HepG2 (cell line): ENCODE data around the gene MXRA7. TPM values are rescaled to one million over a fixed set of nuclear protein-coding genes. Genes with fewer than 3 reads are reported as not detected.

Source experiments
- ARNT ChIP-seq: fragments of 450-650 bp; IDR thresholded peaks from 2 replicates; pipeline ENCODE4 v1.6.1; 2017
- ASH2L ChIP-seq: fragments of 300-600, 200-600 bp; sonication (generic); IDR thresholded peaks from 2 replicates; pipeline ENCODE4 v1.7.0; 2017; ENCODE audit warnings: low read depth, mild to moderate bottlenecking, moderate library complexity, mixed read lengths, low read length; ENCODE audit not compliant: insufficient read length
- CREB1 ChIP-seq, 2 experiments: fragments of 450-650 bp in 1 of 2; IDR thresholded peaks; 2 replicates each; pipeline ENCODE4 v1.6.1; 2016 to 2017; ENCODE audit warnings: control low read depth in 1 of 2, mild to moderate bottlenecking in 1 of 2, missing compliant biosample characterization in 1 of 2, missing genetic modification characterization in 1 of 2
- FOXJ3 ChIP-seq: sonication (generic); formaldehyde crosslinking; IDR thresholded peaks from 2 replicates; pipeline ENCODE4 v1.4.0; 2020; ENCODE audit warnings: missing genetic modification reagents, mild to moderate bottlenecking, borderline replicate concordance
- GFI1 ChIP-seq: sonication (generic); formaldehyde crosslinking; IDR thresholded peaks from 2 replicates; pipeline ENCODE4 v1.5.0; 2020; ENCODE audit warnings: missing genetic modification reagents, mild to moderate bottlenecking, borderline replicate concordance
- HHEX ChIP-seq: IDR thresholded peaks from 2 replicates; pipeline ENCODE4 v1.6.1; 2016; ENCODE audit warnings: control low read depth
- JDP2 ChIP-seq: sonication (generic); formaldehyde crosslinking; IDR thresholded peaks from 2 replicates; pipeline ENCODE4 v1.8.1; 2022; ENCODE audit warnings: missing genetic modification reagents, borderline replicate concordance
- MTA1 ChIP-seq: sonication (generic); formaldehyde crosslinking; IDR thresholded peaks from 2 replicates; pipeline ENCODE4 v1.4.0; 2020; ENCODE audit warnings: missing genetic modification reagents, mild to moderate bottlenecking, borderline replicate concordance
- MYC ChIP-seq: sonication (generic); formaldehyde crosslinking; IDR thresholded peaks from 2 replicates; pipeline ENCODE4 v1.9.0; 2021; ENCODE audit warnings: missing genetic modification reagents, borderline replicate concordance
- NFE2L1 ChIP-seq: sonication (generic); formaldehyde crosslinking; IDR thresholded peaks from 2 replicates; pipeline ENCODE4 v1.4.0; 2020; ENCODE audit warnings: missing genetic modification reagents, mild to moderate bottlenecking, borderline replicate concordance
- ONECUT2 ChIP-seq: sonication (generic); formaldehyde crosslinking; IDR thresholded peaks from 2 replicates; pipeline ENCODE4 v1.4.0; 2020; ENCODE audit warnings: missing genetic modification reagents
- PHF20 ChIP-seq: sonication (generic); formaldehyde crosslinking; IDR thresholded peaks from 2 replicates; pipeline ENCODE4 v1.5.0; 2020; ENCODE audit warnings: mild to moderate bottlenecking, missing genetic modification reagents
- POLR2AphosphoS2 ChIP-seq: IDR thresholded peaks from 2 replicates; pipeline ENCODE4 v1.6.1; 2011; ENCODE audit warnings: low read depth, low read length, improper control_type of control experiment
- SMAD9 ChIP-seq: sonication (generic); formaldehyde crosslinking; IDR thresholded peaks from 2 replicates; pipeline ENCODE4 v1.5.1; 2020; ENCODE audit warnings: mild to moderate bottlenecking, missing genetic modification reagents
- XRCC5 ChIP-seq: fragments of 200-400 bp; formaldehyde crosslinking; optimal IDR thresholded peaks from 2 replicates; pipeline ENCODE3; 2017; ENCODE audit warnings: mild to moderate bottlenecking, low read length
- ZC3H4 ChIP-seq: sonication (generic); formaldehyde crosslinking; IDR thresholded peaks from 2 replicates; pipeline ENCODE4 v1.4.0; 2020; ENCODE audit warnings: missing genetic modification reagents, borderline replicate concordance
- ZFP36L1 ChIP-seq: sonication (generic); formaldehyde crosslinking; IDR thresholded peaks from 2 replicates; pipeline ENCODE4 v1.8.0; 2022; ENCODE audit warnings: mild to moderate bottlenecking, missing genetic modification reagents, moderate library complexity
- ZNF33B ChIP-seq: sonication (generic); formaldehyde crosslinking; IDR thresholded peaks from 2 replicates; pipeline ENCODE4 v1.5.1; 2020; ENCODE audit warnings: mild to moderate bottlenecking, missing genetic modification reagents
- ZNF430 ChIP-seq: sonication (generic); formaldehyde crosslinking; IDR thresholded peaks from 2 replicates; pipeline ENCODE4 v1.9.0; 2021; ENCODE audit warnings: mild to moderate bottlenecking, missing genetic modification reagents
- ZNF589 ChIP-seq: sonication (generic); formaldehyde crosslinking; conservative IDR thresholded peaks from 2 replicates; pipeline ENCODE4 v1.8.0; 2022; ENCODE audit warnings: mild to moderate bottlenecking, moderate library complexity, missing genetic modification reagents
- ZNF782 ChIP-seq: sonication (generic); formaldehyde crosslinking; IDR thresholded peaks from 2 replicates; pipeline ENCODE4 v1.4.0; 2020; ENCODE audit warnings: missing genetic modification reagents, mild to moderate bottlenecking, borderline replicate concordance
- ZNF883 ChIP-seq: sonication (generic); formaldehyde crosslinking; IDR thresholded peaks from 2 replicates; pipeline ENCODE4 v1.5.1; 2020; ENCODE audit warnings: mild to moderate bottlenecking, missing genetic modification reagents; ENCODE audit errors: not compliant biosample characterization
- ZNF891 ChIP-seq: sonication (generic); formaldehyde crosslinking; IDR thresholded peaks from 2 replicates; pipeline ENCODE4 v1.5.0; 2020; ENCODE audit warnings: mild to moderate bottlenecking, missing genetic modification reagents
- polyA plus RNA-seq, 8 experiments: library from polyadenylated mRNA; depleted of rRNA in 3 of 8; stranded (reverse) in 7 of 8; unstranded in 1 of 8; fragments of >200 nt; fragmentation: Illumina TruSeq in 4 of 8; extraction: Trizol in 4 of 8; gene quantifications; 2 replicates each; pipeline versions ENCODE4 v1.2.1 to v1.2.3, GENCODE V29; 2011 to 2016; ENCODE audit warnings: low read depth in 4 of 8, missing spikeins in 1 of 8, mixed read lengths in 1 of 8; ENCODE audit not compliant: insufficient read depth in 1 of 8
- total RNA-seq, 5 experiments: library from RNA; depleted of rRNA; stranded (reverse); fragments of >200 nt; fragmentation: Illumina TruSeq; extraction: Trizol; gene quantifications; 2 replicates each; pipeline ENCODE4 v1.2.3, GENCODE V29; 2016; ENCODE audit warnings: low read depth in 1 of 5
- TF ChIP-seq, protein P1 (sequence below): sonication (generic); formaldehyde crosslinking; IDR thresholded peaks from 2 replicates; pipeline ENCODE4 v1.5.1; 2020; ENCODE audit warnings: mild to moderate bottlenecking, moderate library complexity, missing genetic modification reagents
- TF ChIP-seq, protein P2 (sequence below): sonication (generic); formaldehyde crosslinking; IDR thresholded peaks from 2 replicates; pipeline ENCODE4 v1.4.0; 2020; ENCODE audit warnings: missing genetic modification reagents
- TF ChIP-seq, protein P3 (sequence below): IDR thresholded peaks from 2 replicates; pipeline ENCODE4 v1.6.1; 2012; ENCODE audit warnings: inconsistent platforms
- TF ChIP-seq, protein P4 (sequence below): IDR thresholded peaks from 2 replicates; pipeline ENCODE4 v1.6.1; 2016; ENCODE audit warnings: low read depth

The MXRA7 gene
- total and polyA plus RNA-seq, 2 of the 13 experiments (the other 11 are each of a cell fraction or from before 2014, with no cell fraction given), result 44.8 to 112 TPM

DNA sequence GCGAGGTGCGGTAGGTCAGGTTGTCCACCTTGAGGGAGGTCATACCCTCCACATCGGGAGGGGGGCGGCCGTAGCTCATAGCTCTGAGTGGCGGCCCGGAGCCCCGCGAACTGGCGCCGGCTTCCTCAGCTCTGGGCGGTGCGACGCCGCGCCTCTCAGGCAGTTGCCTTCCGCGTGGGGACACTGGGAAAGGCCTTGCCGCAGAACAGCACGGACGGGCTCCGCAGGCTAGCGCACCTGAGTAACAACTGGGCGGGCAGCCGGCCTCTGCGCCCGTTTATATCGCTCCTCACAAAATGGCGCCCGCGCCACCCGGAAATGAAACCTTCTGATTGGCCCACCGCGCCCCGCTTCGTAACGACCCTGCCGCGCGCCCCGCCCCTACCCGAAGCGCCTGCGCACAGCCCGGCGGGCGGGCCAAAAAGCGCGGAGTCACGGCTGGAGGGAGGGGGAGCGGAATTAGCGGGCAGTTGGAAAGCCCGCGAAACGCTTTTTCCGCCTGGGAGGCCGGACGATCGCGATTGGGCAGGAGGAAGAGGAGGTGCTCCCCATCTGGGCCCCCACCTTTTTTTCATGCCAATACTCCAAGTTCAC, 26.4 kb upstream of the MXRA7 start, which contains the start of gene SRSF2 (continued):
- TF ChIP-seq FOXJ3 (CRISPR knock-in tag), result peak; percentile 67; the same call in 1 of the 2 replicates
- no peak for TF ChIP-seq ARNT
- TF ChIP-seq ZNF33B, result no peak; the same call in 1 of the 2 replicates
- peak; percentile 90 for TF ChIP-seq MYC
- TF ChIP-seq, protein P1, sequence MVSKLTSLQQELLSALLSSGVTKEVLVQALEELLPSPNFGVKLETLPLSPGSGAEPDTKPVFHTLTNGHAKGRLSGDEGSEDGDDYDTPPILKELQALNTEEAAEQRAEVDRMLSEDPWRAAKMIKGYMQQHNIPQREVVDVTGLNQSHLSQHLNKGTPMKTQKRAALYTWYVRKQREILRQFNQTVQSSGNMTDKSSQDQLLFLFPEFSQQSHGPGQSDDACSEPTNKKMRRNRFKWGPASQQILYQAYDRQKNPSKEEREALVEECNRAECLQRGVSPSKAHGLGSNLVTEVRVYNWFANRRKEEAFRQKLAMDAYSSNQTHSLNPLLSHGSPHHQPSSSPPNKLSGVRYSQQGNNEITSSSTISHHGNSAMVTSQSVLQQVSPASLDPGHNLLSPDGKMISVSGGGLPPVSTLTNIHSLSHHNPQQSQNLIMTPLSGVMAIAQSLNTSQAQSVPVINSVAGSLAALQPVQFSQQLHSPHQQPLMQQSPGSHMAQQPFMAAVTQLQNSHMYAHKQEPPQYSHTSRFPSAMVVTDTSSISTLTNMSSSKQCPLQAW (CRISPR knock-in tag), result peak; percentile 84
- TF ChIP-seq POLR2AphosphoS2, result peak; percentile 99
- TF ChIP-seq SMAD9 (CRISPR knock-in tag), result peak; percentile 87
- TF ChIP-seq ASH2L, result peak; percentile 9
- TF ChIP-seq HHEX (CRISPR knock-in tag), result no peak
- TF ChIP-seq XRCC5, result peak; percentile 54
- TF ChIP-seq, protein P2, sequence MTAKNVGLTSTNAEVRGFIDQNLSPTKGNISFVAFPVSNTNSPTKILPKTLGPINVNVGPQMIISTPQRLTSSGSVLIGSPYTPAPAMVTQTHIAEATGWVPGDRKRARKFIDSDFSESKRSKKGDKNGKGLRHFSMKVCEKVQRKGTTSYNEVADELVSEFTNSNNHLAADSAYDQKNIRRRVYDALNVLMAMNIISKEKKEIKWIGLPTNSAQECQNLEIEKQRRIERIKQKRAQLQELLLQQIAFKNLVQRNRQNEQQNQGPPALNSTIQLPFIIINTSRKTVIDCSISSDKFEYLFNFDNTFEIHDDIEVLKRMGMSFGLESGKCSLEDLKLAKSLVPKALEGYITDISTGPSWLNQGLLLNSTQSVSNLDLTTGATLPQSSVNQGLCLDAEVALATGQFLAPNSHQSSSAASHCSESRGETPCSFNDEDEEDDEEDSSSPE (CRISPR knock-in tag), result peak; percentile 99
- TF ChIP-seq, protein P3, sequence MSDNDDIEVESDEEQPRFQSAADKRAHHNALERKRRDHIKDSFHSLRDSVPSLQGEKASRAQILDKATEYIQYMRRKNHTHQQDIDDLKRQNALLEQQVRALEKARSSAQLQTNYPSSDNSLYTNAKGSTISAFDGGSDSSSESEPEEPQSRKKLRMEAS, result peak; percentile 92
- TF ChIP-seq ZNF891, result peak; percentile 97
- TF ChIP-seq GFI1 (CRISPR knock-in tag), result peak; percentile 33; the same call in 1 of the 2 replicates
- peak; percentile 75 for TF ChIP-seq CREB1 (IDR thresholded peaks at IDR 0.05)
- TF ChIP-seq CREB1 (CRISPR knock-in tag; IDR thresholded peaks at IDR 0.05), result peak; percentile 89
- TF ChIP-seq ZC3H4 (CRISPR knock-in tag), result peak; percentile 75; the same call in 1 of the 2 replicates
- TF ChIP-seq ZNF430 (CRISPR knock-in tag), result peak; percentile 87
- peak; percentile 91 for TF ChIP-seq ZFP36L1 (CRISPR knock-in tag)
- TF ChIP-seq ZNF589 (CRISPR knock-in tag), result peak; percentile 67
- peak; percentile 60 for TF ChIP-seq ZNF883 (CRISPR knock-in tag)
- TF ChIP-seq PHF20 (CRISPR knock-in tag), result peak; percentile 83
- TF ChIP-seq JDP2 (CRISPR knock-in tag), result peak; percentile 75
- peak; percentile 100 for TF ChIP-seq NFE2L1
- TF ChIP-seq, protein P4, sequence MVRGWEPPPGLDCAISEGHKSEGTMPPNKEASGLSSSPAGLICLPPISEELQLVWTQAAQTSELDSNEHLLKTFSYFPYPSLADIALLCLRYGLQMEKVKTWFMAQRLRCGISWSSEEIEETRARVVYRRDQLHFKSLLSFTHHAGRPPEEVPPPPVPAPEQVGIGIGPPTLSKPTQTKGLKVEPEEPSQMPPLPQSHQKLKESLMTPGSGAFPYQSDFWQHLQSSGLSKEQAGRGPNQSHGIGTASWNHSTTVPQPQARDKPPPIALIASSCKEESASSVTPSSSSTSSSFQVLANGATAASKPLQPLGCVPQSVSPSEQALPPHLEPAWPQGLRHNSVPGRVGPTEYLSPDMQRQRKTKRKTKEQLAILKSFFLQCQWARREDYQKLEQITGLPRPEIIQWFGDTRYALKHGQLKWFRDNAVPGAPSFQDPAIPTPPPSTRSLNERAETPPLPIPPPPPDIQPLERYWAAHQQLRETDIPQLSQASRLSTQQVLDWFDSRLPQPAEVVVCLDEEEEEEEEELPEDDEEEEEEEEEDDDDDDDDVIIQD (CRISPR knock-in tag), result no peak
- TF ChIP-seq ONECUT2, result no peak; the same call in 1 of the 2 replicates
- no peak for TF ChIP-seq MTA1 (CRISPR knock-in tag)
- peak; percentile 97 for TF ChIP-seq ZNF782 (CRISPR knock-in tag)
